Lung (tissue), 12 donors: Measurements from ENCODE around the gene HOXD13. TPM values are rescaled to one million over a fixed set of nuclear protein-coding genes. Genes with fewer than 3 reads are reported as not detected.

ENCODE experiments used
- ATAC-seq: fragments of 200-7000 bp; cut with Tn5 transposase; one replicate; pipeline ENCODE4 v1.9.1; 2020; ENCODE audit warnings: moderate number of reproducible peaks; ENCODE audit not compliant: insufficient read depth, low FRiP score
- DNase-seq, 3 donors: peaks; one replicate each; pipeline ENCODE4 v3.0.0-alpha.2; 2013 to 2017
- H3K27ac ChIP-seq, 2 donors: one replicate each; pipeline ENCODE4 v1.5.1; 2013; ENCODE audit warnings: mild to moderate bottlenecking in 2 of 2, moderate library complexity in 2 of 2, control low read depth in 1 of 2, inconsistent platforms in 1 of 2, low read depth in 1 of 2, low read length in 1 of 2
- H3K27me3 ChIP-seq, 3 donors: one replicate each; pipeline ENCODE4 v1.5.1; 2013; ENCODE audit warnings: low read length in 2 of 3; ENCODE audit not compliant: control insufficient read depth in 3 of 3, insufficient read depth in 3 of 3
- H3K36me3 ChIP-seq, 4 donors: one replicate each; pipeline ENCODE4 v1.5.1; 2013; ENCODE audit warnings: low read length in 4 of 4, mild to moderate bottlenecking in 1 of 4, moderate library complexity in 1 of 4; ENCODE audit not compliant: control insufficient read depth in 4 of 4, insufficient read depth in 4 of 4
- H3K4me1 ChIP-seq, 5 donors: one replicate each; pipeline ENCODE4 v1.5.1; 2013; ENCODE audit warnings: low read length in 5 of 5, mild to moderate bottlenecking in 2 of 5, moderate library complexity in 1 of 5; ENCODE audit not compliant: control insufficient read depth in 5 of 5, insufficient read depth in 5 of 5
- H3K4me3 ChIP-seq: one replicate; pipeline ENCODE4 v1.5.1; 2013; ENCODE audit warnings: mild to moderate bottlenecking, control low read depth, moderate library complexity
- H3K9ac ChIP-seq, 2 donors: one replicate each; pipeline ENCODE4 v1.5.1; 2013; ENCODE audit warnings: low read length in 2 of 2, control low read depth in 1 of 2; ENCODE audit not compliant: insufficient read depth in 1 of 2
- H3K9me3 ChIP-seq, 4 donors: one replicate each; pipeline ENCODE4 v1.5.1; 2013; ENCODE audit warnings: low read length in 3 of 4, mild to moderate bottlenecking in 1 of 4, moderate library complexity in 1 of 4; ENCODE audit not compliant: control insufficient read depth in 4 of 4, insufficient read depth in 3 of 4
- CTCF ChIP-seq: IDR thresholded peaks from 2 replicates; pipeline ENCODE4 v1.5.1; 2012; ENCODE audit warnings: mild to moderate bottlenecking; ENCODE audit errors: control extremely low read depth, extremely low read depth
- WGBS, 2 donors: extraction: QIAGEN DNeasy Blood & Tissue Kit; methylation state at CpG; one replicate each; pipeline ENCODE4 v1.1.7; 2013; 5-methylcytosine and 5-hydroxymethylcytosine counted together
- polyA plus RNA-seq, 2 donors: library from polyadenylated mRNA; stranded (reverse); fragments of 200-250 nt; gene quantifications; one replicate each; pipeline ENCODE4 v1.2.1, GENCODE V29; 2013
- total RNA-seq, 2 donors: library from RNA; depleted of rRNA in 1 of 2; stranded (reverse); fragments of >200 nt in 1 of 2; gene quantifications; one replicate each; pipeline ENCODE4 v1.2.1, GENCODE V29; 2014 to 2021
- donor health status: control.
- donor health status: control.
- donor health status: Bipolar disorder and iron deficiency.
- donor health status: healthy.
- donor health status: DM: yes; HTN: yes; CAD: no.

Gene HOXD13
- total and polyA plus RNA-seq, 4 donors: not detected

DNA sequence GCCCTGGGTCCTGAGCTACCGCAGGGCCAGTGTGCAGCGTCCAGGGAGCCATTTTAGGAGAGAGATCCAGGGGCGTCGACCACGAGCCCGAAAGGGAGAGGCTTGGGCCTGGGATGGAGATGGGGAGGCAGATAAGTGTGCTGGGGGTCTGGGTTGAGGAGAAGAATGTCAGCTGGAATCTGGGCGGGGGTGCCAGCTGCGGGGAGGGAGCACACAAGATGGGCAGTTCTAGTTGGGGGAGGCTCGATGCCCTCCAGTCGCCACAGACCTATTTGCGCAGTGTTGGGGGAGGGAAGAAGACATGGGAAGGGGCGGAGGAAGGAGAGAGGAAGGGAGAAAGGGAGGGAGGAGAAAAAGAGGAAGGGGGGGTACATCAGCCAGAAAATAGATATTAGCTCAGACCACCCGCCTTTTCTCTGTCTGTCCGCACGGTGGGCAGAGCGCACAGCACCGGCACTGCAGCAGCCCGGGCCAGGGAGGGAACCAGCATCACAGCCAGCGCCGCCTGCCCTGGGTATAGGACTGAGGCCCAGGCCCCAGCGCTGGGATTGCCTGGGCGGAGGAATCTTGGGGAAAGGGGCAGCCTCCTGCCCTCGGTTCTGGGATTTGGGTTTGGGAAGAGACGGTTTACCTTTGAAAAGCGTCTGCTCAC lies 12.7 kb downstream of the HOXD13 start:
- Histone ChIP-seq H3K4me1 (peaks cover 0 to 14% (median 4%) of the 10 kb centered on the region in 5 donors), H3K27ac (no peak overlapping the region), H3K27me3 (peaks cover 42 to 93% (median 87%) of the 10 kb centered on the region in 3 donors), H3K4me3 (no peak overlapping the region), H3K9ac (no peak overlapping the region), H3K9me3 (peaks cover 0 to 13% (median 0%) of the 10 kb centered on the region in 4 donors), H3K36me3 (no peaks in the 10 kb centered on the region)
- no peak for TF ChIP-seq CTCF
- DNase-seq (no peak), ATAC-seq (no peak)
- WGBS, 2 donors: 8 to 10% methylated on average over 20 to 25 of the region's 25 CpGs

GRCh38 chr2:176105730-176106580 lies 13.4 kb downstream of the HOXD13 start:
- ATAC-seq (no peak), DNase-seq (no peak)
- H3K36me3 ChIP-seq: no peaks in the 10 kb centered on the region
- 5 to 7% methylated on average over 25 of the region's 25 CpGs for WGBS, 2 donors
- peaks cover 0 to 13% (median 0%) of the 10 kb centered on the region in 4 donors for H3K9me3 ChIP-seq
- H3K4me3 ChIP-seq: no peak overlapping the region
- TF ChIP-seq CTCF: no peak
- no peak overlapping the region for H3K9ac ChIP-seq
- H3K27me3 ChIP-seq: peaks cover 47 to 93% (median 87%) of the 10 kb centered on the region in 3 donors
- H3K27ac ChIP-seq: no peak overlapping the region
- peaks cover 0 to 12% (median 4%) of the 10 kb centered on the region in 5 donors for H3K4me1 ChIP-seq

- DNase-seq: no peak
Observed at GRCh38 chr2:176106581-176107539, 14.3 kb downstream of the HOXD13 start, which contains the start of gene HOXD11. TSS of gene HOXD11 (plus strand) at chr2:176107280. CDS start at chr2:176107356, 76 bp downstream.

More at GRCh38 chr2:176106581-176107539, 14.3 kb downstream of the HOXD13 start, which contains the start of gene HOXD11:
- Histone ChIP-seq H3K36me3 (no peaks in the 10 kb centered on the region), H3K4me1 (peaks cover 0 to 15% (median 4%) of the 10 kb centered on the region in 5 donors), H3K9ac (no peak within 1 kb of the TSS), H3K27me3 (peaks cover 47 to 93% (median 87%) of the 10 kb centered on the region in 3 donors), H3K27ac (no peak within 1 kb of the TSS), H3K4me3 (no peak within 1 kb of the TSS), H3K9me3 (peaks cover 0 to 13% (median 0%) of the 10 kb centered on the region in 4 donors)
- WGBS, 2 donors: 2 to 4% methylated on average over 67 to 85 of the region's 85 CpGs
- no peak for ATAC-seq
- no peak for TF ChIP-seq CTCF
